Nephron (organoid): ENCODE data around the gene PSMA5.

Experiments
- H3K27ac Mint-ChIP-seq, 3 experiments: 2 replicates each; pipeline ENCODE4 v1.8.0; 2020; ENCODE audit warnings: mixed read lengths in 3 of 3, mild to moderate bottlenecking in 2 of 3, moderate library complexity in 1 of 3
- H3K27me3 Mint-ChIP-seq: 2 replicates; pipeline ENCODE4 v1.8.0; 2021; ENCODE audit warnings: low read depth, mild to moderate bottlenecking, moderate library complexity, mixed read lengths
- H3K36me3 Mint-ChIP-seq: 2 replicates; pipeline ENCODE4 v1.8.0; 2020; ENCODE audit warnings: low read depth, mixed read lengths
- H3K4me1 Mint-ChIP-seq: 2 replicates; pipeline ENCODE4 v1.8.0; 2020; ENCODE audit warnings: mixed read lengths
- H3K4me3 Mint-ChIP-seq, 3 experiments: 2 replicates each; pipeline ENCODE4 v1.8.0; 2020; ENCODE audit warnings: mild to moderate bottlenecking in 3 of 3, mixed read lengths in 3 of 3, moderate library complexity in 2 of 3
- H3K9me3 Mint-ChIP-seq: 2 replicates; pipeline ENCODE4 v1.8.0; 2020; ENCODE audit warnings: mixed read lengths
- TF ChIP-seq, protein P1 (sequence below), 3 experiments: fragments of 200-600 bp; sonication (generic); IDR thresholded peaks; one replicate each; pipeline ENCODE4 v1.5.0; 2021; ENCODE audit warnings: antibody characterized with exemption in 3 of 3; ENCODE audit not compliant: unreplicated experiment in 3 of 3

PSMA5 gene

DNA sequence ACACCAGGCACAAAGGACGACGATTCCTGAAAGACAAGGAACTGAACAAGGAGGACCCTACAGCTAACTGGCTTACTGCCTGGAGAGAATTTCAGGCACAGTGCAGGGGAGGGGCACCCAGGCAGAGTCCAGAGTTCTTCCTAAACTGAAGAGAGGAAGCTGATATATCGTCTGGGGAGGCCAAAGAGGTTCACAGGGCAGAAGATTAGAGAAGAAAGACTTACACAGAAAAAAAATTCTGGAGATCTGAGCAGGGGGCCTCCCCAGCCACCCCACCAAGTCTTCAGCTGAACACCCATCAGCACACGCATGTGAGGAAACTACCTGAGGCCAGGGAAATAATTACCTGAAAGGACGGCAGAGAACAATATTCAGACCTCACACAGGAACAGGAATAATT lies 53.1 kb downstream of the PSMA5 start:
- Mint-ChIP-seq H3K4me1 (peaks cover 39% of the 10 kb centered on the region), H3K9me3 (no peaks in the 10 kb centered on the region), H3K4me3 (no peak overlapping the region), H3K36me3 (no peaks in the 10 kb centered on the region), H3K27me3 (no peaks in the 10 kb centered on the region), H3K27ac (peak overlapping the region; percentile 40 to 71 (median 59))
- TF ChIP-seq, protein P1, sequence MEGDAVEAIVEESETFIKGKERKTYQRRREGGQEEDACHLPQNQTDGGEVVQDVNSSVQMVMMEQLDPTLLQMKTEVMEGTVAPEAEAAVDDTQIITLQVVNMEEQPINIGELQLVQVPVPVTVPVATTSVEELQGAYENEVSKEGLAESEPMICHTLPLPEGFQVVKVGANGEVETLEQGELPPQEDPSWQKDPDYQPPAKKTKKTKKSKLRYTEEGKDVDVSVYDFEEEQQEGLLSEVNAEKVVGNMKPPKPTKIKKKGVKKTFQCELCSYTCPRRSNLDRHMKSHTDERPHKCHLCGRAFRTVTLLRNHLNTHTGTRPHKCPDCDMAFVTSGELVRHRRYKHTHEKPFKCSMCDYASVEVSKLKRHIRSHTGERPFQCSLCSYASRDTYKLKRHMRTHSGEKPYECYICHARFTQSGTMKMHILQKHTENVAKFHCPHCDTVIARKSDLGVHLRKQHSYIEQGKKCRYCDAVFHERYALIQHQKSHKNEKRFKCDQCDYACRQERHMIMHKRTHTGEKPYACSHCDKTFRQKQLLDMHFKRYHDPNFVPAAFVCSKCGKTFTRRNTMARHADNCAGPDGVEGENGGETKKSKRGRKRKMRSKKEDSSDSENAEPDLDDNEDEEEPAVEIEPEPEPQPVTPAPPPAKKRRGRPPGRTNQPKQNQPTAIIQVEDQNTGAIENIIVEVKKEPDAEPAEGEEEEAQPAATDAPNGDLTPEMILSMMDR (IDR thresholded peaks at IDR 0.05; ENCODE audit: unreplicated experiment in 3 of 3) = no peak

GRCh38 chr1:109372281-109372680 lies 54.0 kb downstream of the PSMA5 start:
- Mint-ChIP-seq H3K9me3 (no peaks in the 10 kb centered on the region), H3K4me1 (peaks cover 39% of the 10 kb centered on the region), H3K27me3 (no peaks in the 10 kb centered on the region), H3K27ac (peak overlapping the region in 2 of 3 experiments; percentile 5 to 22), H3K36me3 (peaks cover under 1% of the 10 kb centered on the region), H3K4me3 (no peak overlapping the region)
- TF ChIP-seq, protein P1 (IDR thresholded peaks at IDR 0.05; ENCODE audit: unreplicated experiment in 3 of 3) = no peak

DNA sequence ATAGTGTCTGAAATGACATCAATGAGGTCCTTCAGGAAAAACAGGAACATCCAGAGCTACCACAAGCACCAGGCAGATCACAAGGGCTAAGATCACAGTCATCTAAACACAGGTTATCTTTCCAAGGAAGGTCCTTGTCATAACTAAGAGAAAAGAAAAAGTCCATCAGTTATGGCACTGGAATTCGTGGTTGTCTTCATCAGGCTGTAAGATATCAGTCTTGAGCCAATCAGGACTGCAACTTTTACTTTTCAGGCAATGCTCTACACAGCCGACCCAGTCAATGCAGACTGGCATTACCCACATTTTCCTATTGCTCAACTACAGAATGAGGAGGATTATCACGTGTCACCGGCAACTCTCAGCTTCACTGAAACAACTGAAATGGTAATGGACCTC lies 54.9 kb downstream of the PSMA5 start:
- no peaks in the 10 kb centered on the region for H3K27me3 Mint-ChIP-seq
- H3K4me1 Mint-ChIP-seq = peaks cover 39% of the 10 kb centered on the region
- H3K27ac Mint-ChIP-seq = peak overlapping the region; percentile 19 to 81 (median 75)
- TF ChIP-seq, protein P1 (IDR thresholded peaks at IDR 0.05; ENCODE audit: unreplicated experiment in 3 of 3) = no peak
- H3K9me3 Mint-ChIP-seq = no peaks in the 10 kb centered on the region
- peaks cover 10% of the 10 kb centered on the region for H3K36me3 Mint-ChIP-seq
- H3K4me3 Mint-ChIP-seq = no peak overlapping the region

DNA sequence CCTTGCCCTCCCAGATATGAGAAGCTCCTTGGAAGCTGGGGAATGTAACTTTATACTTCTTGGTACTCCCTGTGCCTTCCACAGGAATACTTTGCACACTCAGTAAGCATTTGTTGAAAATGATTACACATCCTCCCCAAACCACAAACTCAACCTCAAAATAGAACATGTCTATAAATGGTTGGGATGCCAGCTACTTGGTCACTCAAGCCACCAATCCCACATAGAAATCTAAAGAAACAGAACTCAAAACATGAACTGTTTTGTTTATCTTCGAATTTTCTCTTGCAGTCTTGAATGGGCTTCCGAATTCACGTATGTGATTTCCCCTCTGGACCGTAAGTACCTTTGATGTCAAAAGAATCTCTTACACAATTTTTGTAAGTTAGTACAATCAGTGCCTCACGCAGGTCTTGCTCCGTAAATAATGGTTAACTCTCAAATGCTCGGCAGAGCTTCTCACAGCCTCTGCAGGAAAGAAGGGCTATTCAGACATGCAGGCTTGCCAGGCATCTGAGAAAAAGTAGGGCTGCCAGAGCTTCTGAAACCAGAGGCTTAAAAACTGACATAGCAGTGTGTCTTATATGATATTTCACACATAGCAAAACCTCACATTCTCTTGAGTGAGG lies 55.4 kb downstream of the PSMA5 start:
- peak overlapping the region; percentile 19 to 81 (median 75) for H3K27ac Mint-ChIP-seq
- TF ChIP-seq, protein P1 (IDR thresholded peaks at IDR 0.05; ENCODE audit: unreplicated experiment in 3 of 3) = no peak
- H3K9me3 Mint-ChIP-seq = no peaks in the 10 kb centered on the region
- H3K4me1 Mint-ChIP-seq = peaks cover 37% of the 10 kb centered on the region
- H3K36me3 Mint-ChIP-seq = peaks cover 15% of the 10 kb centered on the region
- H3K4me3 Mint-ChIP-seq = peak overlapping the region in 1 of 3 experiments; percentile 13
- H3K27me3 Mint-ChIP-seq = no peaks in the 10 kb centered on the region

DNA sequence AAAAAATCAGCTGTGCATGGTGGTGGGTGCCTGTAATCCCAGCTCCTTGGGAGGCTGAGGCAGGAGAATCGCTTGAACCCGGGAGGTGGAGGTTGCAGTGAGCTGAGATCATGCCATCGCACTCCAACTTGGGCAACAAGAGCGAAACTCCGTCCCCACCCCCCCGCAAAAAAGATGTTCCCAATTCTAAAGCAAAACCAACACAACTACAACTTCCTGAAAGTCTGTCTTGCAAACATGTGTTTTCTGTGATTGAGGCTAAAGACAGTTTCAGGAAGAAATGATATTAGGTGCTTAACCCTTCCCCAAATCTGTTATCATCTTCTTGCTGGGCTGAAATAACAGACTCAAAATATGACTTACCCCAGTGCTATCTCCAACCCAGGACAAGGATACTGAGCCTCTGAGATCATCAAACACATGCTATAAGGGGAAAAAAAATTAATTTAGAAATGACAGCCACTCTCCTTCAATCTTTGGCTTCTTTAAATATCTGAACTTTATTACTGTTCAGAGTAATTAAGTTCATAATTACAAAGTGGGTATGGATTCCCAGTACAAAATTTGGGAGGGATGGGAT lies 57.0 kb downstream of the PSMA5 start:
- Mint-ChIP-seq H3K27me3 (no peaks in the 10 kb centered on the region), H3K4me1 (peaks cover 33% of the 10 kb centered on the region), H3K4me3 (no peak overlapping the region), H3K36me3 (peaks cover 15% of the 10 kb centered on the region), H3K27ac (peak overlapping the region in 1 of 3 experiments; percentile 18), H3K9me3 (no peaks in the 10 kb centered on the region)
- TF ChIP-seq, protein P1 (IDR thresholded peaks at IDR 0.05; ENCODE audit: unreplicated experiment in 3 of 3) = no peak

GRCh38 chr1:109368464-109368863 lies 57.8 kb downstream of the PSMA5 start:
- no peaks in the 10 kb centered on the region for H3K9me3 Mint-ChIP-seq

More at GRCh38 chr1:109368464-109368863, 57.8 kb downstream of the PSMA5 start:
- Mint-ChIP-seq H3K27me3 (no peaks in the 10 kb centered on the region), H3K27ac (no peak overlapping the region), H3K4me3 (no peak overlapping the region), H3K4me1 (peaks cover 33% of the 10 kb centered on the region), H3K36me3 (peaks cover 15% of the 10 kb centered on the region)
- TF ChIP-seq, protein P1 (IDR thresholded peaks at IDR 0.05; ENCODE audit: unreplicated experiment in 3 of 3) = no peak
